Measurements from ENCODE around the gene DGKI. TPM values are rescaled to one million over a fixed set of nuclear protein-coding genes. Genes with fewer than 3 reads are reported as not detected.

DGKI gene
- total RNA-seq, 2 donors from 2014 or later, result 0.04 to 0.64 TPM

- no peak overlapping the region for H3K4me3 ChIP-seq (ENCODE audit: low read length)
- no peak for DNase-seq
- Mint-ChIP-seq H3K27me3 (ENCODE audit: insufficient read depth) (no peaks in the 10 kb centered on the region), H3K4me3 (no peak overlapping the region), H3K4me1 (peaks cover 4% of the 10 kb centered on the region), H3K36me3 (ENCODE audit: low read depth) (no peaks in the 10 kb centered on the region), H3K9me3 (no peaks in the 10 kb centered on the region), H3K27ac (no peak overlapping the region)
- H3K9me3 ChIP-seq (ENCODE audit: control insufficient read depth, low read length), result no peaks in the 10 kb centered on the region
- H3K4me1 ChIP-seq (ENCODE audit: control insufficient read depth, insufficient read depth, low read length), result no peaks in the 10 kb centered on the region
- TF ChIP-seq CTCF (conservative IDR thresholded peaks at IDR 0.05), result no peak
- H3K36me3 ChIP-seq (ENCODE audit: control insufficient read depth, insufficient read depth, low read length), result no peaks in the 10 kb centered on the region
- WGBS, 2 experiments (ENCODE audit: insufficient coverage in 1 of 2, insufficient read length in 1 of 2), result 80 to 94% methylated on average over 1 to 2 of the region's 2 CpGs
- H3K27ac ChIP-seq (ENCODE audit: low read depth, low read length), result no peak overlapping the region
- no peaks in the 10 kb centered on the region for H3K27me3 ChIP-seq (ENCODE audit: control insufficient read depth, insufficient read depth, low read length, poor library complexity, severe bottlenecking)
- H3K9ac ChIP-seq (ENCODE audit: extremely low read depth, low read length, poor library complexity, severe bottlenecking), result no peak overlapping the region
These were observed 429.3 kb downstream of the DGKI start for GRCh38 chr7:137417464-137417863.

- Histone ChIP-seq H3K4me3 (ENCODE audit: low read length) (no peak overlapping the region), H3K4me1 (ENCODE audit: control insufficient read depth, insufficient read depth, low read length) (no peaks in the 10 kb centered on the region), H3K27ac (ENCODE audit: low read depth, low read length) (no peak overlapping the region), H3K36me3 (ENCODE audit: control insufficient read depth, insufficient read depth, low read length) (no peaks in the 10 kb centered on the region), H3K9me3 (ENCODE audit: control insufficient read depth, low read length) (no peaks in the 10 kb centered on the region), H3K9ac (ENCODE audit: extremely low read depth, low read length, poor library complexity, severe bottlenecking) (no peak overlapping the region), H3K27me3 (ENCODE audit: control insufficient read depth, insufficient read depth, low read length, poor library complexity, severe bottlenecking) (no peaks in the 10 kb centered on the region)
- H3K36me3 Mint-ChIP-seq (ENCODE audit: low read depth), result no peaks in the 10 kb centered on the region
- H3K27me3 Mint-ChIP-seq (ENCODE audit: insufficient read depth), result no peaks in the 10 kb centered on the region
- no peak for DNase-seq
- H3K27ac Mint-ChIP-seq, result no peak overlapping the region
- no peak overlapping the region for H3K4me3 Mint-ChIP-seq
- no peaks in the 10 kb centered on the region for H3K9me3 Mint-ChIP-seq
- peaks cover 4% of the 10 kb centered on the region for H3K4me1 Mint-ChIP-seq
- 0 to 58% methylated on average over 1 of the region's 1 CpG for WGBS, 2 experiments (ENCODE audit: insufficient coverage in 1 of 2, insufficient read length in 1 of 2)
- no peak for TF ChIP-seq CTCF (conservative IDR thresholded peaks at IDR 0.05)
These were observed 432.9 kb downstream of the DGKI start for GRCh38 chr7:137413901-137414300.

- DNase-seq, result no peak
- H3K36me3 Mint-ChIP-seq (ENCODE audit: low read depth), result no peaks in the 10 kb centered on the region
- TF ChIP-seq CTCF (conservative IDR thresholded peaks at IDR 0.05), result no peak
- Histone ChIP-seq H3K9me3 (ENCODE audit: control insufficient read depth, low read length) (no peaks in the 10 kb centered on the region), H3K9ac (ENCODE audit: extremely low read depth, low read length, poor library complexity, severe bottlenecking) (no peak overlapping the region), H3K4me1 (ENCODE audit: control insufficient read depth, insufficient read depth, low read length) (no peaks in the 10 kb centered on the region), H3K27me3 (ENCODE audit: control insufficient read depth, insufficient read depth, low read length, poor library complexity, severe bottlenecking) (no peaks in the 10 kb centered on the region), H3K4me3 (ENCODE audit: low read length) (no peak overlapping the region), H3K27ac (ENCODE audit: low read depth, low read length) (no peak overlapping the region), H3K36me3 (ENCODE audit: control insufficient read depth, insufficient read depth, low read length) (no peaks in the 10 kb centered on the region)
- 83 to 92% methylated on average over 3 of the region's 3 CpGs for WGBS, 2 experiments (ENCODE audit: insufficient coverage in 1 of 2, insufficient read length in 1 of 2)
- no peaks in the 10 kb centered on the region for H3K27me3 Mint-ChIP-seq (ENCODE audit: insufficient read depth)
- no peak overlapping the region for H3K4me3 Mint-ChIP-seq
- H3K9me3 Mint-ChIP-seq, result no peaks in the 10 kb centered on the region
- no peak overlapping the region for H3K27ac Mint-ChIP-seq
- peaks cover 2% of the 10 kb centered on the region for H3K4me1 Mint-ChIP-seq
These were observed 435.3 kb downstream of the DGKI start for GRCh38 chr7:137411446-137411845.
